HG02763 (cell line): ENCODE measurements around the gene SLC25A47.
"Not testable (repeated sequence)": the region's sequence is repeated elsewhere in the genome, so short reads cannot be mapped to it uniquely, and the experiment has no call there.

Source experiments
- ATAC-seq: cut with Tn5 transposase; IDR thresholded peaks from one replicate; pipeline ENCODE4 v1.9.1; 2021; ENCODE audit warnings: mild to moderate bottlenecking, moderate library complexity; ENCODE audit not compliant: unreplicated experiment

SLC25A47 gene

DNA sequence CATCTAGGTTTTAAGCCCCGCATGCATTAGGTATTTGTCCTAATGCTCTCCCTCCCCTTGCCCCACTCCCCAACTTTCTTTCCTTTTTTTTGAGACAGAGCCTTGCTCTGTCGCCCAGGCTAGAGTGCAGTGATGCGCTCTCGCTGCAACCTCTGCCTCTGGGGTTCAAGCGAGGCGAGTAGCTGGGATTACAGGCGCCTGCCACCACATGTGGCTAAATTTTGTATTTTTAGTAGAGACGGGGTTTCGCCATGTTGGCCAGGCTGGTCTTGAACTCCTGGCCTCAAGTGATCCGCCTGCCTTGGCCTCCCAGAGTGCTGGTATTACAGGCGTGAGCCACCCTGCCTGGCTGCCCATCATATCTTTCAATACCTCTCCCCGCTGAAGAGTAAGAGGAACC lies 19.7 kb downstream of the SLC25A47 start:
- ATAC-seq: not testable (repeated sequence)

GRCh38 chr14:100344657-100345056 lies 21.5 kb downstream of the SLC25A47 start:
- not testable (repeated sequence) for ATAC-seq

GRCh38 chr14:100345711-100346110 lies 22.6 kb downstream of the SLC25A47 start:
- no peak for ATAC-seq

- no peak for ATAC-seq
These were observed 23.4 kb downstream of the SLC25A47 start for GRCh38 chr14:100346306-100347091.

GRCh38 chr14:100348253-100348729 lies 25.2 kb downstream of the SLC25A47 start:
- ATAC-seq: no peak

- ATAC-seq: no peak
These were observed 25.9 kb downstream of the SLC25A47 start for GRCh38 chr14:100348784-100349685.

DNA sequence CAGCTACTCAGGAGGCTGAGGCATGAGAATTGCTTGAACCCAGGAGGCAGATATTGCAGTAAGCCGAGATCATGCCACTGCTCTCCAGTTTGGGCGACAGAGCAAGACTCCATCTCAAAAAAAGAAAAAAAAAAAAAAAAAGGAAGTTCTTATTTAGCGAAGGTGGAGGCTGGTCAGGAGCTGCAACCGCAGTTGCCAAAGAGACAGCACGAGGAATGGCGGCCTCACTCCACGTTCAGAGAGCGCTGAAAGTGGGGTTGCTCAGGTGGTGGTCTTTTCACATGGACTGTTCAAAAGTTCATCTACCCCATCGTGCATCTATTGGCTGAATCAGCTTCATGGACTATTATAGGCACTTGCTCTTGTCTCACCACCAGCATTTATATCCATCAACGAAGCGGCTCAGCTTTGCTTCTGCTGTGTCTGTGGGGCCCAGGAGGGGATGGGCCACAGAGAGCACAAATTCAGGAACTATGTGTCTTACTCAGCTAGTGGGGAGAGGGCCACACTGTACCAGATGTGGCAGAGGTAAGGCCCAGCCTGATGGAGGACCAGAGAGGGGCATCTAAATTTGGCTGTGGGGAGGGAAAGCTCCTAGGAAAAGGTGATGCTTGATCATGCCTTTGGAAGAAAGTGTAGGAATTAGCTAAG lies 27.3 kb downstream of the SLC25A47 start:
- no peak for ATAC-seq

- no peak for ATAC-seq
These were observed 27.8 kb downstream of the SLC25A47 start for GRCh38 chr14:100350986-100351385.

DNA sequence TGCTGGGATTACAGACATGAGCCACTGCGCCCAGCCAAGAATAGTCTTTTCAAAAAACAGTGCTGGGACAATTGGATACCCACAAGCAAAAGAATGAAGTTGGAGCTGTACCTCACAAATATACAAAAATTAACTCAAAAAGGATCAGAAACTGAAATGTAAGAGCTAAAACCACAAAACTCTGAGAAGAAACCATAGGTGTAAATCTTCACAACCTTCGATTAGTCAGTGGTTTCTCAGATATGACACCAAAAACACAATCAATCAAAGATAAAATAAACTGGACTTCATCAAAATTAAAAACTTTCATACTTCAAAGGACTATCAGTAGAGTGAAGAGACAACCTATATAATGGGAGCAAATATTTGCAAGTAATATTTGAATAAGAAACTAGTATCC lies 35.3 kb downstream of the SLC25A47 start:
- no peak for ATAC-seq

- ATAC-seq: no peak
These were observed 36.0 kb downstream of the SLC25A47 start for GRCh38 chr14:100359111-100359510.

DNA sequence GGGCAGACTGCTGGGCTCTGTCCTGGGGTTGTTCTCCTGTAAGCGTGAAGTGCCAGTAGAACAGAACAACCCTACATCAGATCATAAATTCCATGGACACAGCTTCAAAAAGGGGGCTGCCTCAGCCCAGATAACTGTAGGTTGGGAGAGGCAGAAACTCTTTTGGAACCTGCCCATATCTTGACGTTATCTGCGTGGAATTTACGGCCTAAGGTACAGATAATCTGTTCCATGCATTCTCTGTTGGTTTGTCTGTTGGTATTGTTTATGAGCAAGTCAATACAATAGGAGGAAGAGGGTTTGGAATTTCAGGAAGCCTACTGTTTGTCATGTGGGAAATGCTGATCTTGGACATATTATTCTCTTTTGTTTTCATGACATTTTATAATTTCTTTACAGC lies 36.7 kb downstream of the SLC25A47 start:
- ATAC-seq: no peak

- no peak for ATAC-seq
These were observed 38.5 kb downstream of the SLC25A47 start for GRCh38 chr14:100361626-100362025.

DNA sequence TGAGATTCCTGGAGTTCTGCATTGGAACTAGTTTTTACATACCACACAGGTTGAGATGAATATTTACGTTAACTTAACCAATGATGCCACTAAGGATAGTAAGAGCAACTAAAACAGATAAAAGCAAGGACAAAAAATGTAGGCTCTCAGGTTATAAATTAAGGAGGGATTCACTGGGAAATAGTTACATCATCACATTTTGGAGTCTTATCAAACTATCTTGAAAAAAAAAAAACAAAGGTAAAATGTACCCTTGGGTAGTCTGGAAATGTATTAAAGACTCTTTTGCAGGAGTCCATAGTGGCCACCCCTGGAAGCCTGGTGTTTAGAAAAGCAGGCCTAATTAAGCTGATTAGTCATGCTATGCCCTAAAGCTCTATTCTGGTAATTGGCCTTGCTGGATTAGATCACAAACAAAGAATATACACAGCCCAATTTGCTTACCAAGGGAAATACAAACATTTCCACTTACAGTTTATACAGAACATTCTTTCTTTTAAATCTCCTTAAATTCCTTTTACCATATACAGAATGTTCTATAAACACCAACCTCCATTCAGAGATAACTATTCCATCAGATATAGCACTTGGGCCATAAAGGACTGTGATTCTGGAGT lies 39.3 kb downstream of the SLC25A47 start:
- ATAC-seq: no peak

GRCh38 chr14:100363053-100363452 lies 39.9 kb downstream of the SLC25A47 start:
- ATAC-seq: no peak

- no peak for ATAC-seq
These were observed 41.3 kb downstream of the SLC25A47 start for GRCh38 chr14:100364403-100364802.

- ATAC-seq: no peak
These were observed 42.6 kb downstream of the SLC25A47 start for GRCh38 chr14:100365741-100366140.

DNA sequence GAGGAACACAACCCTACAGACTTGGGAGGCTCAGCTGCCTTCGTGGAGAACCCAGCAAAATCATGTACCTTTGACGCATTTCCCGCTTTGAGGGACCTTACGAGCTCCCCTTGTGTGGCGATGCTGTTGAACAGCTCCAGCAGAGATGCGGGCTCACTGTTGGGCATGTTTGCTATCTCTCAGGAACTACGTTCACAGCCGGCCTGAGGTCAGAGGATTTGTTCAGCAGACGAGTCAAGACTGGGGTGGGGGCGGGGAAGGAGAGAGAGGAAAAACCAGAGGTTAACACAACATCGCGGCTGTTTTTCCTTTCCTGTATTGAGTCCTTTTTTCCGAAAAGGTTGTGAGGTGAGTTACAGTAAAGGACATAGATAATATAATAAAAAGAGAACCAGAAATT lies 45.9 kb downstream of the SLC25A47 start:
- no peak for ATAC-seq

DNA sequence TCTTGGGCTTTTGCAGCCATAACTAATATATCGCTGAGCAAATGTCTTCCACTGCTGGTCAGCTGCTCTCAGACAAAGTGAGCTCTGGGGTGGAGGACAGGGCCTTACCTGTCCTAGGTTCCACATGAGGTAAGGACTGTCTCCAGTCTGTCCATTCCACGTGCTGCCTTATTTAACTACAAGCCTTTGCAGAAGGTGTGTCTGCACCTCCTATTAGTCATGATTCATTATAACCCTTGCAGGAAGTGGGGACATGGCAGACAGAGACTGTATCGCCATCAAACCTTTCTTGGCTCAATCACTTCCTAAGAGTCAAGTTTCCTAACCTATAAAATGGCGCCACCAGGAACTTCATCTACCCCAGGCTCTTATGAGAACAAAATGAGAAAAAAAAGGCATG lies 46.9 kb downstream of the SLC25A47 start:
- ATAC-seq: no peak

DNA sequence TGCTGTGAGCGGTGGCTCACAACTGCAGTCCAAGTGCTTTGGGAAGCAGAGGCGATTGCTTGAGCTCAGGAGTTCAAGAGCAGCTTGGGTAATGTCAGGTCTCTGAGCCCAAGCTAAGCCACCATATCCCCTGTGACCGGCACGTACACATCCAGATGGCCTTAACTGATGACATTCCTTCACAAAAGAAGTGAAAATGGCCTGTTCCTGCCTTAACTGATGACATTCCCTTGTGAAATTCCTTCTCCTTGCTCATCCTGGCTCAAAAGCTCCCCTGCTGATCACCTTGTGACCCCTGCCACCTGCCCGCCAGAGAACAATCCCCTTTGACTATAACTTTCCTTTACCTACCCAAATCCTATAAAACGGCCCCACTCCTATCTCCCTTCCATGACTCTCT lies 48.6 kb downstream of the SLC25A47 start:
- no peak for ATAC-seq

DNA sequence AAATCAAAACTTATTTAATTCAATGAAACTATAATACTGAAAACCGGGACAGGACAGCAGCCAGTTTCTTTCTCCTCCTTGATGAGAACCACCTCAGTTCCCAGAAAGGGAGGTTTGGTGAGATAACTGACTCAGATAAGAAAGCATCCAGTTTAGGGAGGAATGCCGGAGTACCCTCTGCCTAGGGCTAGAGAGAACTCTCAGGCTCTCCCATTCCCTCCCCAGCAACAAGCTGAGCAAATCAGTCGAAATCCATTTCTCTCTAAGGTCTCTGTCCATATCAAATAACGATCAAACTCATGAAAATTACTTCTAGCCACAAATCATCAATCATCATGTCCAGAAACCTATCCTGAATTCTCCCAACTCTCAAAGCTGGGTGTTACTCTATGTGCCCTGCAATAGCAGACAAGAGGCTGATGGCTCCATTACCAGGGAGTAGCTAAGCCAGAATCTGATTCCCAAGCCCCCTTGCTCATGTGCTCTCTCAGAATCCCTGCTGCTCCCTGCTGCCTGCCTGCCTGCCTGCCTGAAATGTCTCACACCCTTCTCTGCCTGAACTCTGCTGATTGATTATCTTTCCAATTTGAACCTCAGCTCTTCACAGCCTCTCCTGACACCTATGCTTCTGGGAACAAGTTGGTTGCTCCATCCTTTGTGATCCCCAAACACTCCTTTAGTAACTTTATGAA lies 49.4 kb downstream of the SLC25A47 start:
- ATAC-seq: no peak
